Colonic mucosa (tissue), 4 donors: ENCODE results near the gene LPCAT4. TPM values are rescaled to one million over a fixed set of nuclear protein-coding genes. Genes with fewer than 3 reads are reported as not detected.
"Not testable (repeated sequence)": the region's sequence is repeated elsewhere in the genome, so short reads cannot be mapped to it uniquely, and the experiment has no call there.

Experiments used
- DNase-seq: peaks from one replicate; pipeline ENCODE4 v3.0.0-alpha.2; 2020
- H3K27ac ChIP-seq: fragments of 200-600 bp; one replicate; pipeline ENCODE4 v1.8.0; 2021
- H3K27me3 ChIP-seq: fragments of 200-600 bp; one replicate; pipeline ENCODE4 v1.8.0; 2021
- H3K36me3 ChIP-seq: fragments of 200-600 bp; one replicate; pipeline ENCODE4 v1.8.0; 2021
- H3K4me1 ChIP-seq: fragments of 200-600 bp; one replicate; pipeline ENCODE4 v1.8.0; 2021; ENCODE audit warnings: mild to moderate bottlenecking
- H3K4me3 ChIP-seq: fragments of 200-600 bp; one replicate; pipeline ENCODE4 v1.8.0; 2021
- H3K9ac ChIP-seq, 2 donors: one replicate each; pipeline ENCODE4 v1.7.0; 2013; ENCODE audit warnings: control low read depth in 2 of 2, low read depth in 2 of 2, low read length in 2 of 2
- H3K9me3 ChIP-seq: fragments of 200-600 bp; one replicate; pipeline ENCODE4 v1.8.0; 2021
- intact Hi-C: fragments of 100-400 bp; cut with DNase I; formaldehyde crosslinking; loops from one replicate; pipeline ENCODE4 v1.14.1; 2022
- total RNA-seq, 2 donors: library from RNA; stranded (reverse); fragmentation: NEBNext Ultra II Directional in 1 of 2; extraction: Animal tissue kit (Norgen Biotek cat#: 25700) in 1 of 2; gene quantifications; one replicate each; pipeline ENCODE4 v1.2.1, GENCODE V29; 2021
- TF ChIP-seq, protein P1 (sequence below): fragments of 200-600 bp; IDR thresholded peaks from one replicate; pipeline ENCODE4 v1.8.0; 2022; ENCODE audit warnings: antibody characterized with exemption, mild to moderate bottlenecking
- donor health status: healthy.
- donor health status: DM: no; HTN: no; CAD: no.
- donor health status: DM: no; HTN: no; CAD: no.

LPCAT4 gene, protein sequence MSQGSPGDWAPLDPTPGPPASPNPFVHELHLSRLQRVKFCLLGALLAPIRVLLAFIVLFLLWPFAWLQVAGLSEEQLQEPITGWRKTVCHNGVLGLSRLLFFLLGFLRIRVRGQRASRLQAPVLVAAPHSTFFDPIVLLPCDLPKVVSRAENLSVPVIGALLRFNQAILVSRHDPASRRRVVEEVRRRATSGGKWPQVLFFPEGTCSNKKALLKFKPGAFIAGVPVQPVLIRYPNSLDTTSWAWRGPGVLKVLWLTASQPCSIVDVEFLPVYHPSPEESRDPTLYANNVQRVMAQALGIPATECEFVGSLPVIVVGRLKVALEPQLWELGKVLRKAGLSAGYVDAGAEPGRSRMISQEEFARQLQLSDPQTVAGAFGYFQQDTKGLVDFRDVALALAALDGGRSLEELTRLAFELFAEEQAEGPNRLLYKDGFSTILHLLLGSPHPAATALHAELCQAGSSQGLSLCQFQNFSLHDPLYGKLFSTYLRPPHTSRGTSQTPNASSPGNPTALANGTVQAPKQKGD
- 100 to 1,000 TPM; 174 to 175 TPM for total RNA-seq

DNA sequence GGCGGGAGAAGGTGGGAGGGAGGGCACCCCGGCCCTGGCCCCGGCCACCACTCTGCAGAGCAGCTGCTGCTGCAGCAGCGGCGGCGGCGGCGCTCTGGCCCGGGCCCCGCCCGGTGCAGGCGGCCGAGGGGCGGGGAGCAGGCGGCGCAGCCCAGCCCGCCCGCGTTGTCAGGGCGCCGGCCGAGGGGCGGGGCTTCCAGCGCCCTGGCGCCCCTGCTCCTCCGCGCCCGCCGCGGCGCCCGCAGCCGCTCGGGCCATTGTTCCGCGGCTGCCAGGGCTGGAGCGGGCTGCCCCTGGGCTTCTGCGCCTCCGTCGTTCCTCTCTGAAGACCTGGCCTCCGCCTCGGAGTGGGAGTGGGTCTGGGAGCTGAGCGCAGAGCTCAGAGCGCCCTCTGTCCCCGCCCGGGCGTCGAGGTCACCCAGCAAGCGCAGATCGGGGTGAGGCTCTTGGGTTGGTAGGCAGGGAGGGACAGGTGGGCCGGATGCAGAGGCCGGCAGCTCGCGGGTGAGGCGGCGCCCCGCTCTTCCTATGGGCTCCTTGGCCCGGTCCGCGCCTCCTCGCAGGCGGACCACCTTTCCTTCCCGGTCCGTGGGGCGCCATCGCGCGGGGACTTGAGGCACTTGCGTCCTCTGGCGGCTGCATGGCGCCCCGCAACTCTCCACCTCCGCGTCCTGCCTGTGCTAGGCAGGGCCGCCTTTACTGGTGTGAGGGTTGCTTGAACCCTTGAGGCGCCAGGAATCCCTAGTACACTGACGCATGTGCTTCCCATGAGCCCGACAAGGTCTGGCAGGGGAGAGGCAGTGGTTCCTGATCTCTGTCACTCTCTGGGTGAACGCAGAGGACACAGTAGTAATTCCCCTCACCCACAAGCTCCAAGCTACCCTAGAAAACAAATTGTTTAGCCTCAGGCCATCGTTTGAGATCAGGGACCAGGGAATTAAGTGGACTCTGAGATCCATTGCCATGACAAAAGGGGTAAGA is at the start of gene LPCAT4:
Gene LPCAT4 (minus strand): TSS at position 96 of the 981 bp plus-strand sequence. CDS start 96 bp downstream, outside the sequence.
- intact Hi-C loops: loop anchor here (2.0 to 10.0 kb wide), 2 partner anchors 25 to 133 kb away; partner anchors contain the start of genes NOP10 and NUTM1
- TF ChIP-seq, protein P1, sequence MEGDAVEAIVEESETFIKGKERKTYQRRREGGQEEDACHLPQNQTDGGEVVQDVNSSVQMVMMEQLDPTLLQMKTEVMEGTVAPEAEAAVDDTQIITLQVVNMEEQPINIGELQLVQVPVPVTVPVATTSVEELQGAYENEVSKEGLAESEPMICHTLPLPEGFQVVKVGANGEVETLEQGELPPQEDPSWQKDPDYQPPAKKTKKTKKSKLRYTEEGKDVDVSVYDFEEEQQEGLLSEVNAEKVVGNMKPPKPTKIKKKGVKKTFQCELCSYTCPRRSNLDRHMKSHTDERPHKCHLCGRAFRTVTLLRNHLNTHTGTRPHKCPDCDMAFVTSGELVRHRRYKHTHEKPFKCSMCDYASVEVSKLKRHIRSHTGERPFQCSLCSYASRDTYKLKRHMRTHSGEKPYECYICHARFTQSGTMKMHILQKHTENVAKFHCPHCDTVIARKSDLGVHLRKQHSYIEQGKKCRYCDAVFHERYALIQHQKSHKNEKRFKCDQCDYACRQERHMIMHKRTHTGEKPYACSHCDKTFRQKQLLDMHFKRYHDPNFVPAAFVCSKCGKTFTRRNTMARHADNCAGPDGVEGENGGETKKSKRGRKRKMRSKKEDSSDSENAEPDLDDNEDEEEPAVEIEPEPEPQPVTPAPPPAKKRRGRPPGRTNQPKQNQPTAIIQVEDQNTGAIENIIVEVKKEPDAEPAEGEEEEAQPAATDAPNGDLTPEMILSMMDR: peak; percentile 96

DNA sequence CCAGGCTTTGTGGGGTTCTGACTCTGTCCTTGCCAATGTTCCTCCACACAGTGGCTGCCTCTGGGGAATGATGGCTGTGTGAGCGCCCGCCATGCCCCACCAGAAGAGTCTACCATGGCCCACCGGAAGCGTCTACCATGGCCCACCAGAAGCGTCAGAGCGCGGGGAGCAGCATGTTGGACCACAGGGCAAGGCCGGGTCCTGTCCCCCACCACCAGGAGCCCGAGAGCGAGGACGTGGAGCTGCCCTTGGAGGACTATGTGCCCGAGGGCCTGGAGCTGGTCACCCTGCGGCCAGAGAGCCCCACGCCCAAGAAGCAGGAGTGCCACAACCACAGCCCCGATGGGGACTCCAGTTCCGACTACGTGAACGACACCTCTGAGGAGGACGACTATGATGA is 42.5 kb upstream of the LPCAT4 start:
- H3K27ac ChIP-seq, H3K36me3 ChIP-seq, DNase-seq, H3K27me3 ChIP-seq, H3K4me1 ChIP-seq, H3K9ac ChIP-seq, H3K4me3 ChIP-seq, intact Hi-C loops, H3K9me3 ChIP-seq: not testable (repeated sequence)

More for the DNA sequence above, at the start of gene LPCAT4:
- H3K27ac ChIP-seq: peak within 1 kb of the TSS; percentile 100
- H3K36me3 ChIP-seq: no peaks in the 10 kb centered on the region
- peak within 1 kb of the TSS; percentile 76 for H3K4me3 ChIP-seq
- no peaks in the 10 kb centered on the region for H3K27me3 ChIP-seq
- peak; percentile 93 for DNase-seq
- peaks cover 8% of the 10 kb centered on the region for H3K4me1 ChIP-seq
- peak within 1 kb of the TSS; percentile 89 to 92 for H3K9ac ChIP-seq
- no peaks in the 10 kb centered on the region for H3K9me3 ChIP-seq

DNA sequence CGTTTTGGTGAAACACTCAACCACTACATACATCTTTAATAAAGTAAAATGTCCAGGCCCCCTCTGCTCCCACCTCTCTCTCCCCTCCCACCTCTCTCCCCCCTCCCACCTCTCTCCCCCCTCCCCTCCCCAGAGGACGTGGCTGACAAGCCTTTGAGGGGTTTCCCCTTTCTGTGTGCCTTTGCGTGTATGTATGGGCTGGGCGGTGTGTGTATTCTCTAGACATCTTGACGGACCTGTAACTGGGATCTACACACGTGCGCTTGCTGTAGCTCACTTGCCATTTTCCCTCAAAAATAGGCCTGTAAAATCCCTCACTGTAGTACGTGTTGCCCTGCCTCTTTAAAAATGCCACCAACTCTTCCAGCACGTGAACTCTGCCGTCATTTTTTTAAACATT is 42.0 kb upstream of the LPCAT4 start:
- DNase-seq, H3K36me3 ChIP-seq, H3K9me3 ChIP-seq, H3K4me1 ChIP-seq, H3K4me3 ChIP-seq, H3K27ac ChIP-seq, H3K27me3 ChIP-seq, H3K9ac ChIP-seq, intact Hi-C loops: not testable (repeated sequence)

DNA sequence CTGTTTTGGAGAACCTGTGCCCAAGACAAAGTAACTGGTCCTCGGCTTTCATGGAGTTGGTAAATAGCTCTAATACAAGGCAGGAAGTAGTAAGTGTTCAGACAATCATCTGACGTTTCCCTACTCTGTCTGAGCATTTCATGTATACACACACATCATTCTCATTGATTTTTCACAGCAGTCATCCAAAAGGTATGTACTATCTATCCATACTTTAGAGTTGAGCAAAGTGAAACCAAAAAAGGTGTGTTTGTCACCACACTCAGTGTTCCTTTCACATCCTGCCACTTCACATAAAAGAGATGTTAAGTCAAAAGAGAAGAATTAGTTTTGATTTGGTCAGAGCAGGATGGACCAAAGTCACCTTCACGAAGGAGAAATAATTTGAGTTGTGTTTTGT is 36.9 kb upstream of the LPCAT4 start:
- H3K9ac ChIP-seq, H3K9me3 ChIP-seq, intact Hi-C loops: not testable (repeated sequence)

DNA sequence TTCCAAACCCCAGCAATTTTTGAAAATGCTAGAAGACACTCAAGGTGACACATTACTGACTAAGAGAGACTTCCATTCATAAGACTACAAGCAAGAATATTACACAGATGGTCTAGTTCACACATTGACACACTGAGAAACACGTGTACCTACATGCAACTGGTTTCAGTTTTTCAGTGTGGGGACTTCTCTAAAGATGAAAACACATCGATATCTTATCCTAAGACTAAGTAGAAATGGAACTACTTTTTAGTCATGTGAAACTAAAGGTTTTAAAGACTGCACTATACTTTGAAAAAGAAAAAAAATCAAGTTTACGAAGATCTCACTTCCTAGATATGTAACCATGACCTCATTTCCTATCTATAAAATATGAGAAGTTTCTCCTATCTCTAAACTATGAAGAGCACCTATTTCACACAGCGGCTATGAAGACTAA is 36.2 kb upstream of the LPCAT4 start:
- H3K27me3 ChIP-seq, H3K27ac ChIP-seq, H3K9ac ChIP-seq, H3K36me3 ChIP-seq, intact Hi-C loops, H3K4me1 ChIP-seq, H3K4me3 ChIP-seq, DNase-seq, H3K9me3 ChIP-seq: not testable (repeated sequence)

More for the DNA sequence above, 36.9 kb upstream of the LPCAT4 start:
- DNase-seq, H3K4me1 ChIP-seq, H3K36me3 ChIP-seq, H3K27ac ChIP-seq, H3K27me3 ChIP-seq, H3K4me3 ChIP-seq: not testable (repeated sequence)

DNA sequence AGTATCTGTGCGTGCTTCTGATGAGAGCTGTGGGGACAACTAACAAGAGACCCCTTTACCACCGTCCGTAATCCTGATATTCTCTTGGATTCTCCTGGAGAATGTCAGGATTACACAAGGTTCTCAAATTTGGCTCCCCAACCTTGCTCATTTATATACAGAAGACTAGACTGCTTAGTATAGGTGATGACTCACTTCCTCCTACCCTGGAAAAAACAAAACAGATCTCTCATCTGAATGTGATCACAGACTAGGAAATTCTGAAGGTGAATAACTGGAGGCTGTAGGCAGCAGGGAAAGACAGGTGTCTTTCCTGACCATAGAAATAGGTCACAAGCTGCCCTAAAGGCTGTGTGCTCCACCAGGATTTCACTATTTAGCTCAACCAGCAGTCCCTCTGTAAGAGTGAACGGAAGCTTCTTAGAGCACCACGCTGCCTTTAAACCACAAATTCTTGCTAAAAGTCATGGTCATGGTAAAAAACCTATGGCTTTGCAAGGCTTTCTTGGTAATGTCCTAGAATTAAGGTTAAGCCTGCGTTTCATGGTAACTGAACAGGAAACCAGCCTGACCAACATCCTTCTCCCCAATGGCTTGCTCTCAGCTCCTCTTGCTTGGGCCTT is 30.8 kb upstream of the LPCAT4 start:
- H3K9ac ChIP-seq, DNase-seq, H3K27ac ChIP-seq, intact Hi-C loops, H3K9me3 ChIP-seq, H3K36me3 ChIP-seq, H3K4me1 ChIP-seq, H3K27me3 ChIP-seq, H3K4me3 ChIP-seq: not testable (repeated sequence)

DNA sequence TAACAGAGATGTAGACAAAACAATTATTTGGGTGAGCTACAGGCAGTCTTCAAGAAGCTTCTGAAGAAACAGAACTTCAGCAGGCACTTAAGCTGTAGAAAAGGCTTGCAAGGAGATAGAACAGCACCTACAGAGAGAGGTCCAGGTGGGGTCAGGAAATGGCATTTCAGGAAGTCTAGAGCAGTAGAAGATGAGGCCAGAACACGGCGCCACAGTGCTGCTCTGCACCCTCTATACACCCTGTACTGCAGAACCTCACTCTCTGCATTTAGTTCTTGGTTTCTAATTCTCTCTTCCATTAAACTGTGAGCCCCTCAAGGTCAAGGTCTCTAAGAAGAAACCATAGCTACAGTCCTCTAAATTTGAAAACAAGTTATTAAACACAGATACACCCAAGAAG is 26.0 kb upstream of the LPCAT4 start:
- H3K27me3 ChIP-seq, DNase-seq, H3K9ac ChIP-seq, H3K4me3 ChIP-seq, H3K4me1 ChIP-seq, H3K9me3 ChIP-seq, H3K36me3 ChIP-seq, H3K27ac ChIP-seq, intact Hi-C loops: not testable (repeated sequence)

DNA sequence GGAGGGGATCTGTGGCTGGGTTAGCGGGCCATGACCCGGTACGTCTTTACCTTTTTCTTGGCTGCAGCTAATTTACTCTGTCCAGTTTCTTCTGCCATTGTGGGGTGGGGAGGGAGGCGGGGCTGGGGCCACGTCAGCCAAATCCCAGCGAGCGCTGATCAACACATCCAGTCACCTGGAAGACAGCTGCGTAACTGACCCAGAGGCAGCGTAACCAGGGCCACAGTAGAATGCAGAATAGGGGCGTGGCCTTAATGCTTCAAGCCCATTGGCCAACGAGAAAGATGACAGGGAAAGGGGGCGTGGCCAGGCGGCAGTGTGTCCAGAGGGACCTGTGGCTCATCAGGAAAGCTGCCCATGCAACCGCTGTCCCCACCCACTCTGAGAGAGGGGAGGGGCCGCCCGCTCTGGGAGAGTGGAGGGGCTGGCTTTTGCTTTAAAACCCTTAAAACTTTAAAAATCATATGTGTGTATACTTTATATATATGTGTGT is 22.6 kb upstream of the LPCAT4 start:
- intact Hi-C loops, H3K4me1 ChIP-seq, H3K27me3 ChIP-seq, H3K9me3 ChIP-seq, H3K27ac ChIP-seq, H3K36me3 ChIP-seq, DNase-seq, H3K4me3 ChIP-seq, H3K9ac ChIP-seq: not testable (repeated sequence)

DNA sequence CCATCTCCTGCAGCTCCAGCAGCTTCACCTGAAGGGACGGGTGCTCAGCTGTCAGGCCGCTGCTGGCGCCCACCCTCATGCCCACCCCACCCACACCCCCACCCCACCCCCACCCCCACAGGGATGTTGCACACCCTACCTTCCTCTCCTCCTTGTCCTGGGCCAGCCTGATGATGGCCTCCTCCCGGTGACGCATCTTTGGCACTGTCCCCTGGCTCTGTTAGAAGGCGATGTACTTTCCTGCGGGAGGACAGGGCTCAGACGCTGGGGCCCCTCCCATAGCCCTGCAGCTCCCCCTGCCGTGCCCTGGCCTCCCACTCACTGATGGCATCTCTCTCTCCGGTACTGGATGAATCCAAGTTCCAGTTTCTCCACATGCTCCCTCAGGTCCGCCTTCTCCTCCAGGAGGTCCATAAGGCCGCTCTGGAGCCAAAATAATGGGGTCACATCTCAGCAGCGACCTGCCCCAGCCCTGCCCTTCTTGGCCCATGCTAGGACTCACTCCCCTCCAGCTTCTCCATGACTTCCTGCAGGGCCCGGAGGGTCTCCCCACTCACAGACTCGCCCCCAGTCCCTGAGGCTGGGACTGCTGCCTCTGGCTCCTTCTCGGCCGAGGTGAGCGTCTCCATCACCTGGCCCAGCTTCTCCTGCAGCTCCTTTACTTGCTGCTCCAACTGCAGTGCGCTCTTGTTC is 15.0 kb upstream of the LPCAT4 start:
- DNase-seq, H3K9me3 ChIP-seq, H3K4me3 ChIP-seq, H3K27ac ChIP-seq, H3K4me1 ChIP-seq, H3K27me3 ChIP-seq, H3K36me3 ChIP-seq, intact Hi-C loops, H3K9ac ChIP-seq: not testable (repeated sequence)

DNA sequence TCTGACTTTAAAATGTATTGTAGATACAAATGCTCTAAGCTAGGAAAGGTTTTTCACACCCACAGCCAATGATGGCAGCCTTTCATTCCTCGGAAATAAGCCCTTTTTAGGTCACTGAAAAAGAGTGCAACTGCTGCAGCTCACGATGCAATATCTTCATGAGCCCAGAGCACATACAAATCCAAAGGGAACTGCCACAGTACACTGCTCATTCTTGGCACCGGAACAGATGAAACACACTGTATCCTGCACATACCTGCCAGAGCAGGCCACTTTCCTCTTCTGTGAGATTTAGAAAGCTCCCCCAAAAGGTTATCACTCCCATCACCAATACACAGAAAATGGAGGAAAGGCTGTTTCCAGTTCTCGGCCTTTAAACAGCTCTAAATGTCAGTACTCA is 13.5 kb upstream of the LPCAT4 start:
- H3K4me3 ChIP-seq, intact Hi-C loops, H3K36me3 ChIP-seq: not testable (repeated sequence)

More for the DNA sequence above, 13.5 kb upstream of the LPCAT4 start:
- not testable (repeated sequence) for H3K9ac ChIP-seq, H3K27me3 ChIP-seq, DNase-seq, H3K27ac ChIP-seq, H3K4me1 ChIP-seq, H3K9me3 ChIP-seq
